ENCODE measurements around the gene PTPN7. TPM values are rescaled to one million over a fixed set of nuclear protein-coding genes. Genes with fewer than 3 reads are reported as not detected.

PTPN7 gene
- total RNA-seq, 1 donor from 2014 or later = 7.9 TPM

GRCh38 chr1:202173993-202174392 is 13.6 kb upstream of the PTPN7 start:
- TF ChIP-seq POLR2A (IDR thresholded peaks at IDR 0.05) (no peak), POLR2AphosphoS5 (IDR thresholded peaks at IDR 0.05; ENCODE audit: insufficient read depth in 1 of 2, low read depth in 1 of 2) (no peak)
- TF ChIP-seq, protein P1, sequence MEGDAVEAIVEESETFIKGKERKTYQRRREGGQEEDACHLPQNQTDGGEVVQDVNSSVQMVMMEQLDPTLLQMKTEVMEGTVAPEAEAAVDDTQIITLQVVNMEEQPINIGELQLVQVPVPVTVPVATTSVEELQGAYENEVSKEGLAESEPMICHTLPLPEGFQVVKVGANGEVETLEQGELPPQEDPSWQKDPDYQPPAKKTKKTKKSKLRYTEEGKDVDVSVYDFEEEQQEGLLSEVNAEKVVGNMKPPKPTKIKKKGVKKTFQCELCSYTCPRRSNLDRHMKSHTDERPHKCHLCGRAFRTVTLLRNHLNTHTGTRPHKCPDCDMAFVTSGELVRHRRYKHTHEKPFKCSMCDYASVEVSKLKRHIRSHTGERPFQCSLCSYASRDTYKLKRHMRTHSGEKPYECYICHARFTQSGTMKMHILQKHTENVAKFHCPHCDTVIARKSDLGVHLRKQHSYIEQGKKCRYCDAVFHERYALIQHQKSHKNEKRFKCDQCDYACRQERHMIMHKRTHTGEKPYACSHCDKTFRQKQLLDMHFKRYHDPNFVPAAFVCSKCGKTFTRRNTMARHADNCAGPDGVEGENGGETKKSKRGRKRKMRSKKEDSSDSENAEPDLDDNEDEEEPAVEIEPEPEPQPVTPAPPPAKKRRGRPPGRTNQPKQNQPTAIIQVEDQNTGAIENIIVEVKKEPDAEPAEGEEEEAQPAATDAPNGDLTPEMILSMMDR (IDR thresholded peaks at IDR 0.05) = no peak
- no peak for DNase-seq (ENCODE audit: extremely low spot score in 2 of 2)
- Histone ChIP-seq H3K9me3 (no peaks in the 10 kb centered on the region), H3K27ac (no peak overlapping the region), H3K27me3 (no peaks in the 10 kb centered on the region), H3K4me1 (no peaks in the 10 kb centered on the region), H3K36me3 (no peaks in the 10 kb centered on the region), H3K4me3 (no peak overlapping the region)
- intact Hi-C loops (cut with DNase I) = no loop called here

DNA sequence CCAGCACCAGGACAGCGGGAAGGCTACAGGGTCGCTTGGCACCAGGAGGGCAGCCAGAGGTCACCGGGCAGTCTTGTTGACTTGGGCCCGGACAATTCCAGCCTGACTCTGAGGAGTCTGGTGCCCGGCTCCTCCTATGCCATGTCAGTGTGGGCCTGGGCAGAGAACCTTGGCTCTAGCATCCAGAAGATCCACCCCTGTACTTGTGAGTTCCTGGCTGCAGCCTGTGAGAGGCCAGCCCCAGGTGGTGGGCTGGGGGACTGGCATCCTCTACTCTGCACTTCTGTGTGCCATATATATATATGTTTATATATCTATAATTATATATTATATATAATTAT is 11.6 kb upstream of the PTPN7 start:
- Histone ChIP-seq H3K27ac (no peak overlapping the region), H3K4me3 (no peak overlapping the region), H3K9me3 (no peaks in the 10 kb centered on the region), H3K36me3 (no peaks in the 10 kb centered on the region), H3K4me1 (peaks cover 15% of the 10 kb centered on the region), H3K27me3 (no peaks in the 10 kb centered on the region)
- no peak for TF ChIP-seq POLR2A (IDR thresholded peaks at IDR 0.05)
- TF ChIP-seq POLR2AphosphoS5 (IDR thresholded peaks at IDR 0.05; ENCODE audit: insufficient read depth in 1 of 2, low read depth in 1 of 2) = no peak
- TF ChIP-seq, protein P1 (IDR thresholded peaks at IDR 0.05) = no peak
- intact Hi-C loops (cut with DNase I) = no loop called here
- no peak for DNase-seq (ENCODE audit: extremely low spot score in 2 of 2)

DNA sequence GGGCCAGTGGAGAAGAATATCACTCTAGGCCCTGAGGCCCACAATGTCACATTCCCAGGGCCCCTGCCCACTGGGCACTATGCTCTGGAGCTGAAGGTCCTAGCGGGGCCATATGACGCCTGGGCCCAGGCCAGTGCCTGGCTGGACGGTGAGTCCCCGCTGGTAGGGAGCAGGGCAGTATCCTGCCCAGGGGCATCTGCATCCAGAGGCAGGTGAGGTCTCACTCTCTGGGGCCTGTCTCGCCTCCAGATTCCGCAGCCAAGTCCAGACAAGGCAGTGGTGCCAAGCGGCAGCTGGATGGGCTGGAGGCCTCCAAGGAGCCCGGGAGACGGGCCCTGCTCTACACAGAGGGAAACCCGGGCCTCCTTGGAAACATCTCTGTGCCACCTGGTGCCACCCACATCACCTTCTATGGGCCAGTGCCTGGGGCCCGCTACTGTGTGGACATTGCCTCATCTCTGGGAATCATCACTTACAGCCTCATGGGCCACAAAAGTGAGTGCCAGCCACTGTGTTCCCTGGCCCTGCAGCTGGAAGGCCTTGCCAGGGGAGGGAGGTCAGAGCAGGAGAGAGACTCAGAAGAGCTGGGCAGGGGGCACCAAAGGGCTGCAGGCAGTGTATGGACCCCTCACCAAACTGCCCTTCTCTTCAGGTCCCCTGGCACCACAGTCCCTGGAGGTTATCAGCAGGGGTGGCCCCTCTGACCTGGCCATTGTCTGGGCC is 11.1 kb upstream of the PTPN7 start:
- TF ChIP-seq POLR2AphosphoS5 (IDR thresholded peaks at IDR 0.05; ENCODE audit: insufficient read depth in 1 of 2, low read depth in 1 of 2) = no peak
- TF ChIP-seq POLR2A (IDR thresholded peaks at IDR 0.05) = no peak
- TF ChIP-seq, protein P1 (IDR thresholded peaks at IDR 0.05) = no peak
- Histone ChIP-seq H3K4me1 (peaks cover 15% of the 10 kb centered on the region), H3K27me3 (no peaks in the 10 kb centered on the region), H3K27ac (no peak overlapping the region), H3K9me3 (no peaks in the 10 kb centered on the region), H3K4me3 (no peak overlapping the region), H3K36me3 (no peaks in the 10 kb centered on the region)
- intact Hi-C loops (cut with DNase I) = no loop called here
- no peak for DNase-seq (ENCODE audit: extremely low spot score in 2 of 2)

GRCh38 chr1:202170726-202171125 is 10.3 kb upstream of the PTPN7 start:
- Histone ChIP-seq H3K9me3 (no peaks in the 10 kb centered on the region), H3K4me1 (peaks cover 15% of the 10 kb centered on the region), H3K27me3 (no peaks in the 10 kb centered on the region), H3K27ac (no peak overlapping the region), H3K36me3 (no peaks in the 10 kb centered on the region), H3K4me3 (no peak overlapping the region)
- DNase-seq (ENCODE audit: extremely low spot score in 2 of 2) = no peak
- intact Hi-C loops (cut with DNase I) = no loop called here
- TF ChIP-seq, protein P1 (IDR thresholded peaks at IDR 0.05) = no peak
- TF ChIP-seq POLR2A (IDR thresholded peaks at IDR 0.05) = no peak
- TF ChIP-seq POLR2AphosphoS5 (IDR thresholded peaks at IDR 0.05; ENCODE audit: insufficient read depth in 1 of 2, low read depth in 1 of 2) = no peak

DNA sequence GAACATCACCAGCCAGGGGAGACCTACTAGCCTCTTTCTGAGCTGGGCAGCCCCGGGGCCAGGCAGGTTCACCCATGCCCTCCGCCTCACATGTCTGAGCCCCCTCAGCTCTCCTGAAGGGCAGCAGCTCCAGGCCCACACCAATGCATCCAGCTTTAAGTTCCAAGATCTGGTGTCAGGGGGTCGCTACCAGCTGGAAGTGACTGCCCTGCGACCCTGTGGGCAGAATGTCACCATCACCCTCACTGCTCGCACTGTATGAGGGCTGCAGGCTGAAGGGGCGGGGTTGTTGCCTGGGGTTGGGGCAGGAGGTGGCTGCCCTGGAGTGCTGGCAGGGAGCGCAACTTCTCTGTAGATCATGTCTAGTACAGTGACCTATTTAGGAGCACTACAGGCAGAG is 8.5 kb upstream of the PTPN7 start:
- no peak for TF ChIP-seq POLR2A (IDR thresholded peaks at IDR 0.05)
- no peak for TF ChIP-seq POLR2AphosphoS5 (IDR thresholded peaks at IDR 0.05; ENCODE audit: insufficient read depth in 1 of 2, low read depth in 1 of 2)
- DNase-seq (ENCODE audit: extremely low spot score in 2 of 2) = no peak
- no peak overlapping the region for H3K4me3 ChIP-seq
- H3K36me3 ChIP-seq = no peaks in the 10 kb centered on the region
- H3K4me1 ChIP-seq = peaks cover 15% of the 10 kb centered on the region
- intact Hi-C loops (cut with DNase I) = no loop called here
- H3K27me3 ChIP-seq = no peaks in the 10 kb centered on the region
- no peaks in the 10 kb centered on the region for H3K9me3 ChIP-seq
- H3K27ac ChIP-seq = no peak overlapping the region
